ENCODE results near the gene MMP19. TPM values are rescaled to one million over a fixed set of nuclear protein-coding genes. Genes with fewer than 3 reads are reported as not detected.
"Not testable (repeated sequence)": the region's sequence is repeated elsewhere in the genome, so short reads cannot be mapped to it uniquely, and the experiment has no call there.

The MMP19 gene
- total RNA-seq, 2 experiments from 2014 or later: 0.89 to 1.7 TPM

DNA sequence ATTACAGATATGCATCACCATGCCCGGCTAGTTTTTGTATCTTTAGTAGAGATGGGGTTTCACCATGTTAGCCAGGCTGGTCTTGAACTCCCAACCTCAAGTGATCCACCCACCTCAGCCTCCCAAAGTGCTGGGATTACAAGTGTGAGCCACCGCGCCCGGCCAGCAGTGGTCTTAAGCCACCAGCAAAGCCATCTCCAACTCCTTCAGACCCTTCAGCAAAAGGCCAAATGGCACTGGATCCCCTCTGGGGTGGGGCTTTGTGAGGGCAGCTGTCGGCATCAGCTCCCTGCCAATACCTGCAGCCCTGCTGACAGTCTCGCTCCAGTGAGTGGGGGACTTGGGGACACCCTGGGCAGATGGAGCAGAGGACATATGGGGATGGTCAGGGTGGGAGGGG is 8.3 kb downstream of the MMP19 start:
- ATAC-seq (ENCODE audit: low read depth); H3K27me3 Mint-ChIP-seq; H3K27ac Mint-ChIP-seq; H3K36me3 Mint-ChIP-seq; H3K4me3 Mint-ChIP-seq; H3K4me1 Mint-ChIP-seq; H3K9me3 Mint-ChIP-seq; DNase-seq: not testable (repeated sequence)
- POLR2A ChIA-PET: interaction anchor here (0.7 to 1.8 kb wide), 2 partner anchors 16 to 185 kb away, joined by 3 to 6 read pairs; partner anchors contain the start of genes ORMDL2 and SARNP

- ATAC-seq (ENCODE audit: low read depth) (no peak), DNase-seq (no peak)
- H3K36me3 Mint-ChIP-seq: peaks cover under 1% of the 10 kb centered on the region
- no peaks in the 10 kb centered on the region for H3K27me3 Mint-ChIP-seq
- no peak overlapping the region for H3K4me3 Mint-ChIP-seq
- POLR2A ChIA-PET: interaction anchor here (1.8 kb wide), 1 partner anchor 15 kb away, joined by 6 read pairs; the partner anchor contains the start of genes ORMDL2 and SARNP
- no peak overlapping the region for H3K27ac Mint-ChIP-seq
- H3K4me1 Mint-ChIP-seq: peaks cover 14% of the 10 kb centered on the region
- H3K9me3 Mint-ChIP-seq: no peaks in the 10 kb centered on the region
Observed at GRCh38 chr12:55833056-55833455, 9.7 kb downstream of the MMP19 start.

DNA sequence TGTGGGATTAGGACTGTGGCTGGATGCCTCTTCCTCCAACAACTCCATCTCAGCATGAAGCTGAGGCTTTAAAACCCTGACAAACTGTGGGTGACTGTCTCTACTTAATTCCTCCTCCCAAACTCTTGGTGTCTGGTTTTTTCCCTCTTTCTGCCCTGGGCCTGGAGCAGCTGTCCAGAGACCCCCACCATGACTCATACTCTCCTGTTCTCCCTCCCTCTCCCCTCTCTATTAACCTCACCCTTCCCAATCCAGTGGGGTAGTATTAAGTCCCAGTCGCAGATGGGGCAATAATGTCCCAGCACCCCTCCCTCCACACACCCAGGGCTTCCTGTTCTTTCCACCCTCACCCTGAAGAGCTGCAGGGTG is 11.3 kb downstream of the MMP19 start:
- H3K4me3 Mint-ChIP-seq: peak overlapping the region; percentile 99
- peak overlapping the region; percentile 97 for H3K27ac Mint-ChIP-seq
- peaks cover 9% of the 10 kb centered on the region for H3K36me3 Mint-ChIP-seq
- POLR2A ChIA-PET: interaction anchor here (1.1 to 3.4 kb wide), 5 partner anchors 14 to 109 kb away, joined by 3 to 77 read pairs (median 6); partner anchors contain the start of genes ORMDL2, PYM1 and SARNP
- DNase-seq (no peak), ATAC-seq (ENCODE audit: low read depth) (no peak)
- H3K4me1 Mint-ChIP-seq: peaks cover 24% of the 10 kb centered on the region
- H3K9me3 Mint-ChIP-seq: no peaks in the 10 kb centered on the region
- no peaks in the 10 kb centered on the region for H3K27me3 Mint-ChIP-seq

- POLR2A ChIA-PET: interaction anchor here (0.7 to 3.4 kb wide), 13 partner anchors 13 to 143 kb away, joined by 3 to 77 read pairs (median 6); partner anchors contain the start of genes DGKA, ORMDL2, PYM1 and RAB5B
- Mint-ChIP-seq H3K4me1 (peaks cover 29% of the 10 kb centered on the region), H3K27me3 (no peaks in the 10 kb centered on the region)
Observed at GRCh38 chr12:55830601-55831446, 11.9 kb downstream of the MMP19 start.

GRCh38 chr12:55829967-55830600 is 12.7 kb downstream of the MMP19 start:
- POLR2A ChIA-PET: interaction anchor here (0.5 to 3.4 kb wide), 26 partner anchors 10 to 1505 kb away, joined by 3 to 77 read pairs (median 4); partner anchors contain the start of genes COPZ1, DGKA, ORMDL2 and PA2G4
- H3K27me3 Mint-ChIP-seq: no peaks in the 10 kb centered on the region
- ATAC-seq (ENCODE audit: low read depth): peak; percentile 41
- DNase-seq: no peak
- H3K36me3 Mint-ChIP-seq: peaks cover 12% of the 10 kb centered on the region
- H3K4me3 Mint-ChIP-seq: peak overlapping the region; percentile 99
- no peaks in the 10 kb centered on the region for H3K9me3 Mint-ChIP-seq
- peak overlapping the region; percentile 97 for H3K27ac Mint-ChIP-seq
- H3K4me1 Mint-ChIP-seq: peaks cover 33% of the 10 kb centered on the region

More at GRCh38 chr12:55830601-55831446, 11.9 kb downstream of the MMP19 start:
- peak; percentile 76 for DNase-seq
- peak; percentile 11 for ATAC-seq (ENCODE audit: low read depth)
- Mint-ChIP-seq H3K36me3 (peaks cover 11% of the 10 kb centered on the region), H3K27ac (peak overlapping the region; percentile 97), H3K4me3 (peak overlapping the region; percentile 99), H3K9me3 (no peaks in the 10 kb centered on the region)

- peaks cover 45% of the 10 kb centered on the region for H3K4me1 Mint-ChIP-seq
- H3K36me3 Mint-ChIP-seq: peaks cover 15% of the 10 kb centered on the region
- no peak for DNase-seq
- ATAC-seq (ENCODE audit: low read depth): no peak
- H3K27me3 Mint-ChIP-seq: no peaks in the 10 kb centered on the region
- peak overlapping the region; percentile 99 for H3K4me3 Mint-ChIP-seq
- H3K9me3 Mint-ChIP-seq: no peaks in the 10 kb centered on the region
- POLR2A ChIA-PET: interaction anchor here (1.5 to 3.4 kb wide), 4 partner anchors 9 to 105 kb away, joined by 5 to 77 read pairs (median 50); partner anchors contain the start of genes DGKA, ORMDL2, PYM1 and SARNP
- peak overlapping the region; percentile 97 for H3K27ac Mint-ChIP-seq
Observed at GRCh38 chr12:55828357-55828756, 14.4 kb downstream of the MMP19 start.

DNA sequence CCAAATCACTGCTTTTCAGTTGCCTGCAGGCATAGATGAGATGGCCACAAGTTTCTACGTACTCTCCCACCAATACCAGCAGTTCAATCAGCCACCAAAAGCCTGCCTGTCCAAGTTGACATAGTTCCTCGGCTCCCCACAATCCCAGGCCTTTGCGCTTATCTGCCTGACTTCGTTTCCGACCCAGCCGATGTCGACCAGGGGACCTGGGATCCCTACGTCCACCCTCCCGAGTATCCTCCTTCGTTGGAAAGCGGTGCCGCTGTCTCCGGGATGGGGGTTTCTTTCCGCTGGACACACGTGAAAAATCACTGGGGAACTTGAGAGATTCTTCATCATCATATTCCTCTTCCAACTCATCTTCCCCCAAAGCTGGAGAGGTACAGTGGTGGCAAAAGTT is 14.9 kb downstream of the MMP19 start:
- POLR2A ChIA-PET: interaction anchor here (0.9 to 2.3 kb wide), 2 partner anchors 10 to 86 kb away, joined by 3 to 12 read pairs; partner anchors contain the start of genes ORMDL2 and SARNP
- Mint-ChIP-seq H3K36me3 (peaks cover 20% of the 10 kb centered on the region), H3K9me3 (no peaks in the 10 kb centered on the region), H3K4me3 (peak overlapping the region; percentile 99), H3K27me3 (no peaks in the 10 kb centered on the region), H3K4me1 (peaks cover 44% of the 10 kb centered on the region), H3K27ac (peak overlapping the region; percentile 97)
- DNase-seq: no peak
- ATAC-seq (ENCODE audit: low read depth): no peak

DNA sequence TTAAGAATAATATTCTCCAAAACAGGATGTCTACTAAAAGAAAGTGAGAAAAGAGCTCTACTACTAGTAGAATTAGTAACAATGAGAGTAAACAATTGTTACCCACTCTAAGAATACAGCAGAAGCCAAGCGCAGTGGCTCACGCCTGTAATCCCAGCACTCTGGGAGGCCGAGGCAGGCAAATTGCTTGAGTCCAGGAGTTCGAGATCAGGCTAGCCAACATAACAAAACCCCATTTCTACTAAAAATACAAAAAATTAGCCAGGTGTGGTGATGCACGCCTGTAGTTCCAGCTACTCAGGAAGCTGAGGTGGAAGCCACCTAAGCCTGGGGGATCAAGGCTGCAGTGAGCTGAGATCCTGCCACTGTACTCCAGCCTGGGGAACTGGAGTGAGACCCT is 18.0 kb downstream of the MMP19 start:
- H3K27ac Mint-ChIP-seq: peak overlapping the region; percentile 67
- peaks cover 42% of the 10 kb centered on the region for H3K4me1 Mint-ChIP-seq
- DNase-seq: no peak
- no peak for ATAC-seq (ENCODE audit: low read depth)
- H3K9me3 Mint-ChIP-seq: no peaks in the 10 kb centered on the region
- no peaks in the 10 kb centered on the region for H3K27me3 Mint-ChIP-seq
- POLR2A ChIA-PET: interaction anchor here (0.7 to 1.7 kb wide), 4 partner anchors 102 to 1254 kb away, joined by 3 to 6 read pairs (median 4); no protein-coding TSS in a partner anchor
- H3K4me3 Mint-ChIP-seq: peak overlapping the region; percentile 58
- peaks cover 21% of the 10 kb centered on the region for H3K36me3 Mint-ChIP-seq

- no peak overlapping the region for H3K4me3 Mint-ChIP-seq
- H3K27ac Mint-ChIP-seq: peak overlapping the region; percentile 27
- H3K27me3 Mint-ChIP-seq: no peaks in the 10 kb centered on the region
- POLR2A ChIA-PET: interaction anchor here (0.6 to 1.1 kb wide), 2 partner anchors 79 to 198 kb away, joined by 4 to 5 read pairs; no protein-coding TSS in a partner anchor
- DNase-seq: no peak
- no peak for ATAC-seq (ENCODE audit: low read depth)
- peaks cover 49% of the 10 kb centered on the region for H3K4me1 Mint-ChIP-seq
- H3K36me3 Mint-ChIP-seq: peaks cover 23% of the 10 kb centered on the region
- H3K9me3 Mint-ChIP-seq: no peaks in the 10 kb centered on the region
Observed at GRCh38 chr12:55823419-55823818, 19.3 kb downstream of the MMP19 start.

GRCh38 chr12:55822228-55822627 is 20.5 kb downstream of the MMP19 start:
- H3K27ac Mint-ChIP-seq: no peak overlapping the region
- no peak for ATAC-seq (ENCODE audit: low read depth)
- DNase-seq: no peak
- no peaks in the 10 kb centered on the region for H3K27me3 Mint-ChIP-seq
- no peak overlapping the region for H3K4me3 Mint-ChIP-seq
- peaks cover 38% of the 10 kb centered on the region for H3K4me1 Mint-ChIP-seq
- H3K9me3 Mint-ChIP-seq: no peaks in the 10 kb centered on the region
- peaks cover 14% of the 10 kb centered on the region for H3K36me3 Mint-ChIP-seq
- POLR2A ChIA-PET: no interaction called here

DNA sequence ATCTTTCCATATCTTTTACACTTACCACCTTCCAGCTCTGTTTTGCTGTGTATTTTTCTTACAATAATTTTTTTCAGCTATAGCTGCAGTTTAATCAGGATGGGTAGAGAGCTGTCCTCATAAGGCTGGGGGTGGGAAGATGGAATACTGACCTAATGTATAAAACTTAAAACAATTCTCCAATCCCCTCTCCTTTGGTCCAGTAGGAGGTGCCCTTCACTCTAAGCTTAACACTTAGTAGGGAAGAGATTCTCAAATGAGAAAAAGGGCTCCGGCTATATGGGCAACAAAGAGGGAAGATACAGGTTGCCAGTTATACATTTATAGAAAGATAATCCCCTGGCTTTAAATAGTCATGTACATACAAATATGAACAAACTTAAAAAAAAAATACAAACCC is 22.1 kb downstream of the MMP19 start:
- Mint-ChIP-seq H3K27ac (no peak overlapping the region), H3K9me3 (no peaks in the 10 kb centered on the region), H3K4me1 (peaks cover 32% of the 10 kb centered on the region), H3K4me3 (no peak overlapping the region), H3K27me3 (no peaks in the 10 kb centered on the region), H3K36me3 (peaks cover 11% of the 10 kb centered on the region)
- POLR2A ChIA-PET: interaction anchor here (0.6 kb wide), 2 partner anchors 27 to 140 kb away, joined by 3 to 5 read pairs; no protein-coding TSS in a partner anchor
- DNase-seq: no peak
- no peak for ATAC-seq (ENCODE audit: low read depth)

- DNase-seq (no peak), ATAC-seq (ENCODE audit: low read depth) (no peak)
- POLR2A ChIA-PET: interaction anchor here (1.2 to 3.4 kb wide), 7 partner anchors 11 to 126 kb away, joined by 3 to 62 read pairs (median 14); partner anchors contain the start of genes DGKA, DNAJC14 and PYM1
- Mint-ChIP-seq H3K4me3 (no peak overlapping the region), H3K9me3 (no peaks in the 10 kb centered on the region), H3K27me3 (no peaks in the 10 kb centered on the region), H3K36me3 (peaks cover 14% of the 10 kb centered on the region), H3K4me1 (peaks cover 31% of the 10 kb centered on the region), H3K27ac (peak overlapping the region; percentile 17)
Observed at GRCh38 chr12:55818886-55819285, 23.9 kb downstream of the MMP19 start.

Measured in activated naive CD8-positive, alpha-beta T cell treated with anti-CD3 and anti-CD28 coated beads, Interleukin-2, amount 10 ng/mL, durations not matched to agents 7 days and 5 days (primary cell).